ENCODE measurements around the gene PRUNE2. TPM values are rescaled to one million over a fixed set of nuclear protein-coding genes. Genes with fewer than 3 reads are reported as not detected.

PRUNE2 gene
- polyA plus RNA-seq, 1 experiment = 0.78 TPM

GRCh38 chr9:76895186-76895585 is 10.7 kb downstream of the PRUNE2 start:
- Histone ChIP-seq H3K36me3 (ENCODE audit: control insufficient read depth, insufficient read depth, low read length) (no peaks in the 10 kb centered on the region), H3K4me3 (ENCODE audit: low read depth, low read length) (no peak overlapping the region), H3K27me3 (ENCODE audit: control insufficient read depth, insufficient read depth, low read length) (no peaks in the 10 kb centered on the region; the same call in 1 of the 2 replicates)
- no peak for TF ChIP-seq CTCF (IDR thresholded peaks at IDR 0.05; ENCODE audit: insufficient read depth, low read depth, low read length)
- ChIA-PET CTCF (interaction anchor here (0.8 kb wide), 1 partner anchor 85 kb away, joined by 3 read pairs; no protein-coding TSS in a partner anchor), POLR2A (no interaction called here)
- no peak for DNase-seq (ENCODE audit: low read depth)

GRCh38 chr9:76894198-76894597 is 11.7 kb downstream of the PRUNE2 start:
- DNase-seq (ENCODE audit: low read depth) = no peak
- Histone ChIP-seq H3K4me3 (ENCODE audit: low read depth, low read length) (no peak overlapping the region), H3K36me3 (ENCODE audit: control insufficient read depth, insufficient read depth, low read length) (no peaks in the 10 kb centered on the region), H3K27me3 (ENCODE audit: control insufficient read depth, insufficient read depth, low read length) (no peaks in the 10 kb centered on the region; the same call in 1 of the 2 replicates)
- TF ChIP-seq CTCF (IDR thresholded peaks at IDR 0.05; ENCODE audit: insufficient read depth, low read depth, low read length) = no peak
- POLR2A ChIA-PET = no interaction called here
- CTCF ChIA-PET = interaction anchor here (0.6 kb wide), 1 partner anchor 24 kb away, joined by 3 read pairs; no protein-coding TSS in a partner anchor

DNA sequence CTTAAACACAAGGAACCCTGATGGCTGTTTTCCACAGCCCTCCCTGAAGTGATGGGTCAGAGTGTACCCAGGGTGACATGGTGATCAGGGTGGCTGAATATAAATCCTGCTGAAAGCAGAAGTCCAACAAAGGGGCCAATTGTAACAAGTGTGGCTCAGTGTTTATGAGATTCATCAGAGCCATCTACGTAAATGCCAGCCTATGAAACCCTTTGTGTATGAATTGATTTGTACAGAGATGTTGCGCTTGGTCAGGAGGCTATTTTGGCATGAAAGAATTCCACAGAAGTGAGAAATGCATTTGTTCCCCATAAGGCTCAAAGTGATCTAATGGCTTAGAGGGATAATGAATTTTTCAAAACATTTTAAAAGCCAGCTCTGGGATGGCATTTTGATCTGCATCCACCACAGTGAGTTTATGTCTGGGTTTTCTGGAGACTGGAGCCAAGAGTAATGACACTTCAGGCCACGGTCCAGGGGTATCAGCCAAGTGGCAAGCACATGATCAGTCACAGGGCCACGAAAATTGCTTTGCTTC is 12.4 kb downstream of the PRUNE2 start:
- CTCF ChIA-PET = interaction anchor here (0.6 kb wide), 1 partner anchor 24 kb away, joined by 3 read pairs; no protein-coding TSS in a partner anchor
- Histone ChIP-seq H3K36me3 (ENCODE audit: control insufficient read depth, insufficient read depth, low read length) (no peaks in the 10 kb centered on the region), H3K27me3 (ENCODE audit: control insufficient read depth, insufficient read depth, low read length) (no peaks in the 10 kb centered on the region), H3K4me3 (ENCODE audit: low read depth, low read length) (no peak overlapping the region)
- DNase-seq (ENCODE audit: low read depth) = no peak
- no peak for TF ChIP-seq CTCF (IDR thresholded peaks at IDR 0.05; ENCODE audit: insufficient read depth, low read depth, low read length)
- POLR2A ChIA-PET = no interaction called here

DNA sequence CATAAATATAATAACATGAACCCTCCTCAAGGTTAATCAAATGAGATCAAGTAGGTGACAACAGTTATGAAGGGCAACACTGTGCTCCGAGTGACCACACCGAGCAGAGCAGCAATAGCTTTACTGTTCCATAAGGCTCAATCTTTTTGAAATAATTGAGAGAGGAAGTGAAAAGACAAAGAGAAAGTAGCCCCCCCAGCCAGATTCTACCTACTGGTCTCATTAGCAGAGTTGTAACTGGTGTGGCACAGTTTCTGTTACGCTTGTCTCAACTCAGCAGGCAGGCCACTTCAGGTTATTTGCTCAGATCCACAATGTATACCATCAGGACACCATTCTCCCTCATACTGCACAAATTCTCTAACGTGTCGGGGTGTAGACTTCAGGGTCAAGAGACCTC is 14.0 kb downstream of the PRUNE2 start:
- Histone ChIP-seq H3K4me3 (ENCODE audit: low read depth, low read length) (no peak overlapping the region), H3K27me3 (ENCODE audit: control insufficient read depth, insufficient read depth, low read length) (no peaks in the 10 kb centered on the region), H3K36me3 (ENCODE audit: control insufficient read depth, insufficient read depth, low read length) (no peaks in the 10 kb centered on the region)
- no peak for TF ChIP-seq CTCF (IDR thresholded peaks at IDR 0.05; ENCODE audit: insufficient read depth, low read depth, low read length)
- ChIA-PET POLR2A (no interaction called here), CTCF (no interaction called here)
- no peak for DNase-seq (ENCODE audit: low read depth)

DNA sequence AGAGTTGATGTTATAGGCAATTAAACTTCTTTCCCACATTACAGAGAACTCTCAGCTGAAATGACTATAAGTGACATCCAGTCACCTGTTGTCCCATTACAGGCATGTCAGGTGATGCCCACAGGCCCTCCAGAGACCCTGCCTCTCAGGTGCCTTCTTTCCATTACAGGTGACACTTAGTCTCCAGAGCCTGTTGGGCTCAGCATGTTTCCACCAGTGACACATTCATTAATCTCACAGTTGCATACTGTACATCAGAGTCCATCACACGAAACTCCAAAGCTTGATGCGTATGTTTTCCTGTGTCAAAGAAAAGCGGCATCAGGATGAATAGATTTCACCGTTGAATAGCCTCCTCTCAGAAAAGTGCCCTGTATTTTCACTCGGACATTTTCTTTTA is 14.6 kb downstream of the PRUNE2 start:
- no peak overlapping the region for H3K4me3 ChIP-seq (ENCODE audit: low read depth, low read length)
- DNase-seq (ENCODE audit: low read depth) = no peak
- no peak for TF ChIP-seq CTCF (IDR thresholded peaks at IDR 0.05; ENCODE audit: insufficient read depth, low read depth, low read length)
- no peaks in the 10 kb centered on the region for H3K27me3 ChIP-seq (ENCODE audit: control insufficient read depth, insufficient read depth, low read length)
- no peaks in the 10 kb centered on the region for H3K36me3 ChIP-seq (ENCODE audit: control insufficient read depth, insufficient read depth, low read length)
- CTCF ChIA-PET = interaction anchor here (0.6 to 0.7 kb wide), 2 partner anchors 14 to 18 kb away, joined by 4 to 5 read pairs; no protein-coding TSS in a partner anchor
- POLR2A ChIA-PET = no interaction called here
